ENCODE results near the gene PNMA8C.

The PNMA8C gene

GRCh38 chr19:46428239-46429135, at the start of gene PNMA8C:
Gene PNMA8C (minus strand): TSS chr19:46428936. CDS start chr19:46428359, 577 bp downstream.
- DNase-seq (ENCODE audit: low read depth, low spot score) = peak; percentile 86

GRCh38 chr19:46475986-46476385, 47.2 kb upstream of the PNMA8C start:
- DNase-seq (ENCODE audit: low read depth, low spot score) = no peak

- no peak for DNase-seq (ENCODE audit: low read depth, low spot score)
These were observed 45.5 kb upstream of the PNMA8C start for GRCh38 chr19:46474211-46474610.

GRCh38 chr19:46472592-46472991, 43.9 kb upstream of the PNMA8C start:
- no peak for DNase-seq (ENCODE audit: low read depth, low spot score)

- DNase-seq (ENCODE audit: low read depth, low spot score) = no peak
These were observed 43.2 kb upstream of the PNMA8C start for GRCh38 chr19:46471811-46472543.

GRCh38 chr19:46471116-46471733, 42.5 kb upstream of the PNMA8C start, which contains the start of gene PNMA8A:
Gene PNMA8A (minus strand): TSS chr19:46471563. CDS start chr19:46471035, 528 bp downstream.
- DNase-seq (ENCODE audit: low read depth, low spot score) = peak; percentile 95

GRCh38 chr19:46470376-46470775, 41.6 kb upstream of the PNMA8C start:
- DNase-seq (ENCODE audit: low read depth, low spot score) = no peak

- DNase-seq (ENCODE audit: low read depth, low spot score) = no peak
These were observed 40.9 kb upstream of the PNMA8C start for GRCh38 chr19:46469541-46470185.

- no peak for DNase-seq (ENCODE audit: low read depth, low spot score)
These were observed 37.9 kb upstream of the PNMA8C start for GRCh38 chr19:46466536-46467196.

GRCh38 chr19:46463516-46463915, 34.8 kb upstream of the PNMA8C start:
- DNase-seq (ENCODE audit: low read depth, low spot score) = no peak

- DNase-seq (ENCODE audit: low read depth, low spot score) = no peak
These were observed 32.8 kb upstream of the PNMA8C start for GRCh38 chr19:46461537-46461936.

- DNase-seq (ENCODE audit: low read depth, low spot score) = no peak
These were observed 32.2 kb upstream of the PNMA8C start for GRCh38 chr19:46460981-46461380.

GRCh38 chr19:46460055-46460454, 31.3 kb upstream of the PNMA8C start:
- no peak for DNase-seq (ENCODE audit: low read depth, low spot score)

- DNase-seq (ENCODE audit: low read depth, low spot score) = no peak
These were observed 28.2 kb upstream of the PNMA8C start for GRCh38 chr19:46456930-46457329.

GRCh38 chr19:46454244-46454643, 25.5 kb upstream of the PNMA8C start:
- no peak for DNase-seq (ENCODE audit: low read depth, low spot score)

GRCh38 chr19:46453661-46454060, 24.9 kb upstream of the PNMA8C start:
- no peak for DNase-seq (ENCODE audit: low read depth, low spot score)

GRCh38 chr19:46452186-46452585, 23.4 kb upstream of the PNMA8C start:
- no peak for DNase-seq (ENCODE audit: low read depth, low spot score)

GRCh38 chr19:46451352-46451751, 22.6 kb upstream of the PNMA8C start:
- no peak for DNase-seq (ENCODE audit: low read depth, low spot score)

GRCh38 chr19:46450737-46451136, 22.0 kb upstream of the PNMA8C start:
- DNase-seq (ENCODE audit: low read depth, low spot score) = no peak

GRCh38 chr19:46449228-46449627, 20.5 kb upstream of the PNMA8C start:
- DNase-seq (ENCODE audit: low read depth, low spot score) = no peak

GRCh38 chr19:46448601-46449000, 19.9 kb upstream of the PNMA8C start:
- no peak for DNase-seq (ENCODE audit: low read depth, low spot score)
